Activated T-cell treated with anti-CD3 and anti-CD28 coated beads, Interleukin-2, amount 50 U/mL, for 1 hour (primary cell): Measurements from ENCODE around the gene ZNF385D.
"Not testable (repeated sequence)": the region's sequence is repeated elsewhere in the genome, so short reads cannot be mapped to it uniquely, and the experiment has no call there.

Experiments
- DNase-seq: peaks from one replicate; pipeline ENCODE4 v3.0.0-alpha.2; 2020

The ZNF385D gene

GRCh38 chr3:21426920-21427319 is 324.1 kb downstream of the ZNF385D start:
- DNase-seq = no peak

- DNase-seq = no peak
These were observed 325.3 kb downstream of the ZNF385D start for GRCh38 chr3:21425715-21426114.

GRCh38 chr3:21421096-21421495 is 329.9 kb downstream of the ZNF385D start:
- no peak for DNase-seq

- DNase-seq = no peak
These were observed 333.0 kb downstream of the ZNF385D start for GRCh38 chr3:21417991-21418390.

GRCh38 chr3:21414506-21414905 is 336.5 kb downstream of the ZNF385D start:
- no peak for DNase-seq

- DNase-seq = no peak
These were observed 340.0 kb downstream of the ZNF385D start for GRCh38 chr3:21411058-21411457.

GRCh38 chr3:21409401-21409800 is 341.6 kb downstream of the ZNF385D start:
- DNase-seq = no peak

- no peak for DNase-seq
These were observed 343.3 kb downstream of the ZNF385D start for GRCh38 chr3:21407743-21408142.

GRCh38 chr3:21405671-21406667 is 345.0 kb downstream of the ZNF385D start:
- no peak for DNase-seq

- DNase-seq = no peak
These were observed 352.5 kb downstream of the ZNF385D start for GRCh38 chr3:21398461-21398860.

- DNase-seq = no peak
These were observed 357.2 kb downstream of the ZNF385D start for GRCh38 chr3:21393683-21394311.

- no peak for DNase-seq
These were observed 358.5 kb downstream of the ZNF385D start for GRCh38 chr3:21392526-21392925.

- DNase-seq = no peak
These were observed 360.2 kb downstream of the ZNF385D start for GRCh38 chr3:21390856-21391255.

GRCh38 chr3:21390136-21390535 is 360.9 kb downstream of the ZNF385D start:
- DNase-seq = no peak

- DNase-seq = not testable (repeated sequence)
These were observed 363.7 kb downstream of the ZNF385D start for GRCh38 chr3:21387142-21387826.

GRCh38 chr3:21378036-21378435 is 373.0 kb downstream of the ZNF385D start:
- DNase-seq = not testable (repeated sequence)

- DNase-seq = no peak
These were observed 373.8 kb downstream of the ZNF385D start for GRCh38 chr3:21377071-21377769.

- DNase-seq = no peak
These were observed 378.7 kb downstream of the ZNF385D start for GRCh38 chr3:21372316-21372715.
